Gastroesophageal sphincter (tissue), 3 donors: ENCODE measurements around the gene DNMT1.

Experiments used
- CTCF ChIP-seq, 4 experiments: fragments of 200-600 bp in 2 of 4; fragments of 450-650 bp in 2 of 4; sonication (generic) in 1 of 4; IDR thresholded peaks; one replicate each; pipeline ENCODE4 v1.5.1; 2017 to 2019; ENCODE audit warnings: antibody characterized with exemption in 4 of 4, mild to moderate bottlenecking in 2 of 4, moderate library complexity in 2 of 4
- POLR2A ChIP-seq, 2 donors: fragments of 450-650 bp; IDR thresholded peaks; one replicate each; pipeline ENCODE4 v1.6.1; 2017; ENCODE audit warnings: antibody characterized with exemption in 2 of 2, mild to moderate bottlenecking in 2 of 2, moderate library complexity in 1 of 2
- POLR2AphosphoS5 ChIP-seq: sonication (generic); formaldehyde crosslinking; IDR thresholded peaks from one replicate; pipeline ENCODE4 v1.6.1; 2017; ENCODE audit warnings: antibody characterized with exemption

GRCh38 chr19:10211691-10212090 is 16.9 kb upstream of the DNMT1 start:
- no peak for TF ChIP-seq POLR2A (IDR thresholded peaks at IDR 0.05)
- TF ChIP-seq POLR2AphosphoS5 = no peak
- no peak for TF ChIP-seq CTCF (IDR thresholded peaks at IDR 0.05)
